NCI-H1105 (cell line): ENCODE measurements around the gene ARL14EP.

ENCODE experiments used
- DNase-seq: peaks from one replicate; lab custom pipeline; 2025; lab: John Stamatoyannopoulos, UW

ARL14EP gene

GRCh38 chr11:30380846-30381245, 57.9 kb downstream of the ARL14EP start:
- no peak for DNase-seq

- no peak for DNase-seq
Observed at GRCh38 chr11:30381879-30382278, 59.0 kb downstream of the ARL14EP start.
